ENCODE results near the gene SURF2.
A peak's percentile ranks its signal among the peaks of the same experiment; 100 is the strongest.

Gene SURF2

GRCh38 chr9:133401588-133401987 is 45.2 kb downstream of the SURF2 start:
- DNase-seq (ENCODE audit: low read depth in 2 of 2), result no peak

- DNase-seq (ENCODE audit: low read depth in 2 of 2), result no peak
These were observed 46.3 kb downstream of the SURF2 start for GRCh38 chr9:133402689-133403088.

GRCh38 chr9:133403766-133404453 is 47.6 kb downstream of the SURF2 start:
- DNase-seq (ENCODE audit: low read depth in 2 of 2), result peak; percentile 19 to 25

GRCh38 chr9:133404454-133405002 is 48.2 kb downstream of the SURF2 start:
- DNase-seq (ENCODE audit: low read depth in 2 of 2), result no peak

- no peak for DNase-seq (ENCODE audit: low read depth in 2 of 2)
These were observed 49.4 kb downstream of the SURF2 start for GRCh38 chr9:133405508-133406438.

DNA sequence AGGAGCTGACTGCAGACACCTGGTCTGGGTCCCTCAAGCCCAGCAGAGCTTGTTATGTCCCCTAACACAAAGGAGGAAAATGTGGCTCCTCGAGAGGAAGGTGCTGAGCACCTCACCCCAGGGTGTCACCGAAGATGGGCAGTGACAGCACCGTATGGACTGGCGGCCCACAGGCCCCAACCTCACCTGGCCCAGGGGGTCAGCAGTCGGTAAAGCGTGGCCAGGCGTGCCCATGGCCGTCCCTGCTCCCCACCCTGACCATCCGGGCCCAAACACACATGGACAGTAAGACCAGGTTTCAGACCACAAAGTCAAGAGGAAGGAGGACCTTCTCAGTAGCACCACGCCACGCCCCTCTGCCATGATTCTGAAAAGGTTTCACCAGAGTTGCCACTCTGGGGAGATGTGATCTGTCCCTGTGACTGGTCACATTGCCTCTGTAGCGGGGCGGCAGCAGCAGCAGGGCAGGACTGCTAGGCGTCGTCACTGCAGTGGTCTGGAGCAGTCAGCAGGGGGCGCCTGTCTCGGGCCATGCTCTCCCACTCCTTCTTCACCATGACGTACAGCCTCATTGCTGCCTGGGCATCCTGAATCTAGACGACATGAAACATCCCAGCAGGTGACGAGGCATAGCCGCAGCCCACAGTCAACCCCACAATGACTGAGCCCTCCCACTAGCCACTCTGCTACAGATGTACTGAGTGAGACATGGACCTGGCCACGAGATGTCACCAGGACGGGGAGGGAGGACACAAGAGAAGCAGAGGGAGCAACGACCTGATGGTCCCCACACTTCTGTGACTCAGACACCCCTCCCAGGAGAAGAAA is 50.3 kb downstream of the SURF2 start:
- peak; percentile 58 to 67 for DNase-seq (ENCODE audit: low read depth in 2 of 2)

- no peak for DNase-seq (ENCODE audit: low read depth in 2 of 2)
These were observed 51.7 kb downstream of the SURF2 start for GRCh38 chr9:133408042-133408441.

Data from stimulated activated CD8-positive, alpha-beta memory T cell treated with anti-CD3 and anti-CD28 coated beads, Interleukin-15, amount 100 ng/mL, for 4 hours (primary cell).